Left lung (tissue), 10 donors: ENCODE data around the gene KDM2A. TPM values are rescaled to one million over a fixed set of nuclear protein-coding genes. Genes with fewer than 3 reads are reported as not detected.

Source experiments
- ATAC-seq: fragments of 200-7000 bp; cut with Tn5 transposase; one replicate; pipeline ENCODE4 v1.9.1; 2020; ENCODE audit warnings: moderate library complexity
- DNase-seq, 4 donors: peaks; one replicate each; pipeline ENCODE4 v3.0.0-alpha.2; 2013 to 2020
- H3K27ac ChIP-seq, 2 donors: fragments of 200-600 bp; sonication (generic) in 1 of 2; one replicate each; pipeline versions ENCODE4 v1.5.0 to v1.8.0; 2020 to 2021
- H3K27me3 ChIP-seq, 2 donors: fragments of 200-600 bp; sonication (generic) in 1 of 2; one replicate each; pipeline versions ENCODE4 v1.5.0 to v1.8.0; 2020 to 2021
- H3K36me3 ChIP-seq, 2 donors: fragments of 200-600 bp; sonication (generic) in 1 of 2; one replicate each; pipeline versions ENCODE4 v1.5.0 to v1.8.0; 2020 to 2021
- H3K4me1 ChIP-seq, 2 donors: fragments of 200-600 bp; one replicate each; pipeline ENCODE4 v1.8.0; 2021
- H3K4me3 ChIP-seq, 2 donors: fragments of 200-600 bp; sonication (generic) in 1 of 2; one replicate each; pipeline versions ENCODE4 v1.5.0 to v1.8.0; 2020 to 2021; ENCODE audit warnings: mild to moderate bottlenecking in 1 of 2
- H3K9me3 ChIP-seq, 2 donors: fragments of 200-600 bp; sonication (generic) in 1 of 2; one replicate each; pipeline versions ENCODE4 v1.5.0 to v1.8.0; 2020 to 2021
- intact Hi-C, 2 donors: fragments of 100-400 bp; cut with DNase I; formaldehyde crosslinking; loops; one replicate each; pipeline versions ENCODE4 v1.11.2 to v1.14.2; 2022
- polyA plus RNA-seq, 6 donors: library from polyadenylated mRNA; unstranded; fragments of 120-200 nt; gene quantifications; one replicate each; pipeline ENCODE4 v1.2.1, GENCODE V29; 2013; ENCODE audit not compliant: insufficient read length in 6 of 6
- total RNA-seq, 2 donors: library from RNA; stranded (reverse); fragmentation: NEBNext Ultra II Directional; extraction: Animal tissue kit (Norgen Biotek cat#: 25700); gene quantifications; one replicate each; pipeline ENCODE4 v1.2.1, GENCODE V29; 2021
- TF ChIP-seq, protein P1 (sequence below), 2 donors: fragments of 200-600 bp; sonication (generic) in 1 of 2; IDR thresholded peaks; one replicate each; pipeline versions ENCODE4 v1.5.0 to v1.8.0; 2021; ENCODE audit warnings: antibody characterized with exemption in 2 of 2
- donor health status: DM: no; HTN: yes; CAD: no.
- donor health status: DM: no; HTN: no; CAD: no.

KDM2A gene
- total and polyA plus RNA-seq, 8 donors, result 71.0 to 87.0 (median 80.3) TPM

GRCh38 chr11:67307545-67308001, 188.5 kb downstream of the KDM2A start:
- ATAC-seq, result no peak
- TF ChIP-seq, protein P1, sequence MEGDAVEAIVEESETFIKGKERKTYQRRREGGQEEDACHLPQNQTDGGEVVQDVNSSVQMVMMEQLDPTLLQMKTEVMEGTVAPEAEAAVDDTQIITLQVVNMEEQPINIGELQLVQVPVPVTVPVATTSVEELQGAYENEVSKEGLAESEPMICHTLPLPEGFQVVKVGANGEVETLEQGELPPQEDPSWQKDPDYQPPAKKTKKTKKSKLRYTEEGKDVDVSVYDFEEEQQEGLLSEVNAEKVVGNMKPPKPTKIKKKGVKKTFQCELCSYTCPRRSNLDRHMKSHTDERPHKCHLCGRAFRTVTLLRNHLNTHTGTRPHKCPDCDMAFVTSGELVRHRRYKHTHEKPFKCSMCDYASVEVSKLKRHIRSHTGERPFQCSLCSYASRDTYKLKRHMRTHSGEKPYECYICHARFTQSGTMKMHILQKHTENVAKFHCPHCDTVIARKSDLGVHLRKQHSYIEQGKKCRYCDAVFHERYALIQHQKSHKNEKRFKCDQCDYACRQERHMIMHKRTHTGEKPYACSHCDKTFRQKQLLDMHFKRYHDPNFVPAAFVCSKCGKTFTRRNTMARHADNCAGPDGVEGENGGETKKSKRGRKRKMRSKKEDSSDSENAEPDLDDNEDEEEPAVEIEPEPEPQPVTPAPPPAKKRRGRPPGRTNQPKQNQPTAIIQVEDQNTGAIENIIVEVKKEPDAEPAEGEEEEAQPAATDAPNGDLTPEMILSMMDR (IDR thresholded peaks at IDR 0.05), result no peak
- H3K27ac ChIP-seq, result no peak overlapping the region

More at GRCh38 chr11:67307545-67308001, 188.5 kb downstream of the KDM2A start:
- Histone ChIP-seq H3K36me3 (peaks cover 0 to 50% of the 10 kb centered on the region in 2 donors), H3K9me3 (no peaks in the 10 kb centered on the region), H3K4me3 (no peak overlapping the region), H3K27me3 (no peaks in the 10 kb centered on the region), H3K4me1 (peaks cover 3 to 35% of the 10 kb centered on the region in 2 donors)
- no peak for DNase-seq
- intact Hi-C loops, result no loop called here

Other genes starting within 250 kb of the KDM2A start
- 10 to 100 TPM; 20.3 to 27.4 TPM for gene PC, start 160.9 kb upstream of the KDM2A start, total RNA-seq
- 10 to 100 TPM in 5 of 6 donors, 1 to 10 TPM in 1; 7.9 to 12.9 (median 10.3) TPM for gene PC, start 160.9 kb upstream of the KDM2A start, polyA plus RNA-seq
- not detected for gene C11orf86, start 144.0 kb upstream of the KDM2A start, total RNA-seq
- gene C11orf86, start 144.0 kb upstream of the KDM2A start, polyA plus RNA-seq, result not detected
- under 1 TPM in 1 of 2 donors, not detected in 1; 0.61 TPM for gene SYT12, start 96.1 kb upstream of the KDM2A start, total RNA-seq
- under 1 TPM; 0.06 to 0.50 (median 0.10) TPM for gene SYT12, start 96.1 kb upstream of the KDM2A start, polyA plus RNA-seq
- 10 to 100 TPM; 17.8 to 37.6 TPM for gene RHOD, start 62.4 kb upstream of the KDM2A start, total RNA-seq
- 10 to 100 TPM in 2 of 6 donors, 1 to 10 TPM in 4; 9.1 to 14.8 (median 9.7) TPM for gene RHOD, start 62.4 kb upstream of the KDM2A start, polyA plus RNA-seq
- 100 to 1,000 TPM in 1 of 2 donors, 10 to 100 TPM in 1; 55.2 to 118 TPM for gene GRK2, start 147.2 kb downstream of the KDM2A start, total RNA-seq
- 10 to 100 TPM; 56.9 to 79.9 (median 59.4) TPM for gene GRK2, start 147.2 kb downstream of the KDM2A start, polyA plus RNA-seq
- gene ANKRD13D, start 170.0 kb downstream of the KDM2A start, total RNA-seq, result 10 to 100 TPM; 48.0 to 81.2 TPM
- gene ANKRD13D, start 170.0 kb downstream of the KDM2A start, polyA plus RNA-seq, result 10 to 100 TPM; 34.5 to 61.0 (median 49.6) TPM
- 10 to 100 TPM; 28.7 to 44.9 TPM for gene SSH3, start 184.3 kb downstream of the KDM2A start, total RNA-seq
- 10 to 100 TPM; 23.0 to 34.5 (median 28.3) TPM for gene SSH3, start 184.3 kb downstream of the KDM2A start, polyA plus RNA-seq
- 10 to 100 TPM; 67.7 to 77.3 TPM for gene POLD4, start 234.3 kb downstream of the KDM2A start, total RNA-seq
- 10 to 100 TPM; 26.7 to 35.1 (median 32.5) TPM for gene POLD4, start 234.3 kb downstream of the KDM2A start, polyA plus RNA-seq